ENCODE measurements around the gene RBMS1.

DNA sequence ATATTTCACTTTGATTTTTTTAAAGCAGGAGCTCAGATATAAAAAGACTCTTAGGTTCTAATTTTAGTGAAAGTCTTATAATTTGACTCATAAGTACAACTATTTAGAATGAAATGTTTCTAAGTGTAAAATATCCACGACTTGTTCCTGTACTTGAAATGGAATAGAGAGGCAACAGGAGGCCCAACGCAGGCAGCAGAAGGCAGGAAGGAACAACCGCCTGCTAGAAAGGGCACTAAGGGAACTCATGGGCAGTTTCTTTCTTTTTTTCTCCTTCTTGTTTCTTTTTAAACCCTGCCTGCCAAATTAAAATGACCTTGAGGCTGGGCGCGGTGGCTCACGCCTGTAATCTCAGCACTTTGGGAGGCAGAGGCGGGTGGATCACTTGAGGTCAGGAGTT, 51.0 kb downstream of the RBMS1 start:
- TF ChIP-seq, protein P1, sequence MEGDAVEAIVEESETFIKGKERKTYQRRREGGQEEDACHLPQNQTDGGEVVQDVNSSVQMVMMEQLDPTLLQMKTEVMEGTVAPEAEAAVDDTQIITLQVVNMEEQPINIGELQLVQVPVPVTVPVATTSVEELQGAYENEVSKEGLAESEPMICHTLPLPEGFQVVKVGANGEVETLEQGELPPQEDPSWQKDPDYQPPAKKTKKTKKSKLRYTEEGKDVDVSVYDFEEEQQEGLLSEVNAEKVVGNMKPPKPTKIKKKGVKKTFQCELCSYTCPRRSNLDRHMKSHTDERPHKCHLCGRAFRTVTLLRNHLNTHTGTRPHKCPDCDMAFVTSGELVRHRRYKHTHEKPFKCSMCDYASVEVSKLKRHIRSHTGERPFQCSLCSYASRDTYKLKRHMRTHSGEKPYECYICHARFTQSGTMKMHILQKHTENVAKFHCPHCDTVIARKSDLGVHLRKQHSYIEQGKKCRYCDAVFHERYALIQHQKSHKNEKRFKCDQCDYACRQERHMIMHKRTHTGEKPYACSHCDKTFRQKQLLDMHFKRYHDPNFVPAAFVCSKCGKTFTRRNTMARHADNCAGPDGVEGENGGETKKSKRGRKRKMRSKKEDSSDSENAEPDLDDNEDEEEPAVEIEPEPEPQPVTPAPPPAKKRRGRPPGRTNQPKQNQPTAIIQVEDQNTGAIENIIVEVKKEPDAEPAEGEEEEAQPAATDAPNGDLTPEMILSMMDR (conservative IDR thresholded peaks at IDR 0.05; ENCODE audit: low read length), result no peak
- no peak for TF ChIP-seq EZH2phosphoT487 (IDR thresholded peaks at IDR 0.05; ENCODE audit: borderline replicate concordance)
